Measurements from ENCODE around the gene UHRF1. TPM values are rescaled to one million over a fixed set of nuclear protein-coding genes. Genes with fewer than 3 reads are reported as not detected.
"Not testable (repeated sequence)": the region's sequence is repeated elsewhere in the genome, so short reads cannot be mapped to it uniquely, and the experiment has no call there.

Gene UHRF1
- total and polyA plus RNA-seq, 7 donors, result 0.36 to 10.5 (median 1.5) TPM

GRCh38 chr19:4935444-4935843 is 26.1 kb downstream of the UHRF1 start:
- intact Hi-C loops (cut with DNase I), result no loop called here
- DNase-seq, result no peak
- H3K4me1 ChIP-seq, result no peaks in the 10 kb centered on the region
- H3K27me3 ChIP-seq, result no peaks in the 10 kb centered on the region
- 86 to 90% methylated on average over 8 of the region's 8 CpGs for WGBS, 2 donors
- H3K27ac ChIP-seq, result no peak overlapping the region
- no peak overlapping the region for H3K4me3 ChIP-seq
- H3K9me3 ChIP-seq, result no peaks in the 10 kb centered on the region
- TF ChIP-seq EP300 (IDR thresholded peaks at IDR 0.05), result no peak
- no peak for TF ChIP-seq CTCF (IDR thresholded peaks at IDR 0.05)
- TF ChIP-seq POLR2A (IDR thresholded peaks at IDR 0.05), result no peak
- no peak for TF ChIP-seq POLR2AphosphoS5 (IDR thresholded peaks at IDR 0.05)
- H3K36me3 ChIP-seq, result no peaks in the 10 kb centered on the region

GRCh38 chr19:4937060-4937459 is 27.8 kb downstream of the UHRF1 start:
- 91 to 95% methylated on average over 7 of the region's 7 CpGs for WGBS, 2 donors
- intact Hi-C loops (cut with DNase I), result no loop called here

GRCh38 chr19:4938461-4938860 is 29.2 kb downstream of the UHRF1 start:
- WGBS, 2 donors, result 95 to 98% methylated on average over 4 of the region's 4 CpGs
- H3K9me3 ChIP-seq; H3K27ac ChIP-seq; H3K36me3 ChIP-seq; H3K27me3 ChIP-seq; DNase-seq; H3K4me3 ChIP-seq; intact Hi-C loops (cut with DNase I); H3K4me1 ChIP-seq: not testable (repeated sequence)

More at GRCh38 chr19:4937060-4937459, 27.8 kb downstream of the UHRF1 start:
- Histone ChIP-seq H3K4me1 (no peaks in the 10 kb centered on the region), H3K9me3 (no peaks in the 10 kb centered on the region), H3K27me3 (no peaks in the 10 kb centered on the region), H3K27ac (no peak overlapping the region), H3K36me3 (no peaks in the 10 kb centered on the region), H3K4me3 (no peak overlapping the region)
- DNase-seq, result no peak
- TF ChIP-seq POLR2A (IDR thresholded peaks at IDR 0.05) (no peak), POLR2AphosphoS5 (IDR thresholded peaks at IDR 0.05) (no peak), EP300 (IDR thresholded peaks at IDR 0.05) (no peak), CTCF (IDR thresholded peaks at IDR 0.05) (no peak)

GRCh38 chr19:4939466-4939865 is 30.2 kb downstream of the UHRF1 start:
- Histone ChIP-seq H3K36me3 (no peaks in the 10 kb centered on the region), H3K4me1 (no peaks in the 10 kb centered on the region), H3K4me3 (no peak overlapping the region), H3K9me3 (no peaks in the 10 kb centered on the region), H3K27me3 (no peaks in the 10 kb centered on the region), H3K27ac (no peak overlapping the region)
- 92 to 93% methylated on average over 7 of the region's 7 CpGs for WGBS, 2 donors
- intact Hi-C loops (cut with DNase I), result no loop called here
- no peak for TF ChIP-seq EP300 (IDR thresholded peaks at IDR 0.05)
- TF ChIP-seq CTCF (IDR thresholded peaks at IDR 0.05), result no peak
- no peak for TF ChIP-seq POLR2AphosphoS5 (IDR thresholded peaks at IDR 0.05)
- no peak for DNase-seq

GRCh38 chr19:4941638-4942169 is 32.4 kb downstream of the UHRF1 start:
- H3K9me3 ChIP-seq; DNase-seq; H3K27ac ChIP-seq; H3K4me3 ChIP-seq; H3K4me1 ChIP-seq; intact Hi-C loops (cut with DNase I); H3K27me3 ChIP-seq; H3K36me3 ChIP-seq: not testable (repeated sequence)
- 97% methylated on average over 35 of the region's 35 CpGs for WGBS, 2 donors

- intact Hi-C loops (cut with DNase I); H3K4me1 ChIP-seq; H3K27ac ChIP-seq; H3K4me3 ChIP-seq; H3K36me3 ChIP-seq; H3K9me3 ChIP-seq; DNase-seq; H3K27me3 ChIP-seq: not testable (repeated sequence)
- 94 to 95% methylated on average over 23 of the region's 23 CpGs for WGBS, 2 donors
Observed at GRCh38 chr19:4950650-4951049, 41.3 kb downstream of the UHRF1 start.
